Neural cell (in vitro differentiated cells): Measurements from ENCODE around the gene AGRN.

Source experiments
- CTCF ChIP-seq: fragments of 450-650 bp; IDR thresholded peaks from 2 replicates; pipeline ENCODE4 v1.5.1; 2014; ENCODE audit warnings: antibody characterized with exemption, mild to moderate bottlenecking, moderate library complexity; ENCODE audit not compliant: poor library complexity, severe bottlenecking
- TAF1 ChIP-seq: IDR thresholded peaks from 2 replicates; pipeline ENCODE4 v1.6.1; 2012; ENCODE audit warnings: low read depth

DNA sequence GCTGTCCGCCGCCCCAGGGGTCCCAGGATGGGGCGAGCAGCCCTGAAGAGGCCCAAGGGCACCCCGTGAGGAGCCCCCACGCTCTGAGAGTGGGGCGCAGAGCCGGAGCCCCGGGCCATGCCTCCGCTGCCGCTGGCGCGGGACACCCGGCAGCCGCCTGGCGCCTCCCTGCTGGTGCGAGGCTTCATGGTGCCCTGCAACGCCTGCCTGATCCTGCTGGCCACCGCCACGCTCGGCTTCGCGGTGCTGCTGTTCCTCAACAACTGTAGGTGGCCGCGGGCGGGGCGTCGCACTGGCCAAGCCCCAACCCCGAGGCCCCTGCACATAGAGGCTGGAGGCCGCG lies 14.5 kb downstream of the AGRN start:
- peak; percentile 37 for TF ChIP-seq CTCF
- TF ChIP-seq TAF1: no peak
